Endothelial cell of umbilical vein (primary cell): ENCODE data around the gene STAT5B.
A peak's percentile ranks its signal among the peaks of the same experiment; 100 is the strongest.

Experiments used
- EZH2 ChIP-seq: IDR thresholded peaks from 2 replicates; pipeline ENCODE4 v1.6.1; 2012; ENCODE audit warnings: borderline replicate concordance, low read depth, mild to moderate bottlenecking, moderate library complexity, low read length, inconsistent platforms; ENCODE audit not compliant: severe bottlenecking
- FOS ChIP-seq: IDR thresholded peaks from 2 replicates; pipeline ENCODE4 v1.6.1; 2011; ENCODE audit warnings: mild to moderate bottlenecking, low read length, moderate library complexity, borderline replicate concordance; ENCODE audit not compliant: insufficient read depth
- GATA2 ChIP-seq: IDR thresholded peaks from 2 replicates; pipeline ENCODE4 v1.7.0; 2011; ENCODE audit warnings: low read depth, mild to moderate bottlenecking, moderate library complexity, mixed read lengths, low read length; ENCODE audit not compliant: insufficient read length, insufficient read depth
- MYC ChIP-seq: IDR thresholded peaks from one replicate; pipeline ENCODE4 v1.6.1; 2011; ENCODE audit warnings: mild to moderate bottlenecking, low read depth, low read length
- POLR2A ChIP-seq: IDR thresholded peaks from 2 replicates; pipeline ENCODE4 v1.6.1; 2012; ENCODE audit warnings: low read depth, mild to moderate bottlenecking, control low read depth, low read length
- POLR2AphosphoS5 ChIP-seq: IDR thresholded peaks from 2 replicates; pipeline ENCODE4 v1.6.1; 2012; ENCODE audit warnings: low read depth, mild to moderate bottlenecking, control low read depth, low read length, moderate library complexity; ENCODE audit not compliant: insufficient read depth
- TF ChIP-seq, protein P1 (sequence below), 2 donors: IDR thresholded peaks; 1 replicate in 1 of 2; 2 replicates in 1 of 2; pipeline ENCODE4 v1.5.1; 2011; ENCODE audit warnings: low read length in 2 of 2, mild to moderate bottlenecking in 2 of 2, moderate library complexity in 2 of 2, control low read depth in 1 of 2, inconsistent platforms in 1 of 2, low read depth in 1 of 2; ENCODE audit not compliant: insufficient read depth in 1 of 2; ENCODE audit errors: extremely low read depth in 1 of 2

DNA sequence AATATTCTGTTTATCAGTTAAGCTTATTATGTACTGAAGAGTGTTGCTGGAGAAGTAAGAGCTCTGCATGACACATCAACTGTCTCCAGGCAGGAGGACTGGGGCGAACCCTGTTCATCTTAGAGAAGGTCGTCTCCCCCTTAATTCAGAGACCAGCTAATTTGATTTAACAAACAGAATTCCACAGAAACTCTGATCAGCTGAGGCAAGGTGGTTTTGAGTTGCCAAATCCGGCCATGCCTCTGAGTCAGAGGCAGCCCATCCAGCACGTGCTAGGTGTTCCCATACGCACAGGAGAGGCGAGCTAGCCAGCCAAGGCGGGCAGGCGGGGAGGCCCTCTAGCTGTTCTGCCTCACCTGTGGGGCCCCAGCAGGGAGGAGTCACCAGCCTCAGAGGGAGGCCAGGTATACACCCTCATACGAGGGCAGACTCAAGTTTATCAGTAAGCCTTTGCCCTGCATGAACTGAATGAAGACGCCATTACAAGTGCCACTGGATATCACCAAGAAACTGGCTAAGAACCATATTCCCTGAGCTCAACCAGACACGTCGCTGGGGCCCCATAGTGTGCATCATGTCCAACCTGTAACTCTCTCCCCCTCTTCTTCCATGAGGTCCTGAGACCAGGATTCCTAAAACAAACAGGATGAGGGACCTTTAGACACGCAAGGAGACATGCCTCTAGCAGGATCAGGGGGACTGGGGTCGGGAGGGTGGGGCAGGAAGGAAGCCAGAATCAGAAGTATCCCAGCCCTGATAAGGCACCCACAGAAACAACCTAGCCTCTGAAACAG lies 37.8 kb upstream of the STAT5B start:
- TF ChIP-seq, protein P1, sequence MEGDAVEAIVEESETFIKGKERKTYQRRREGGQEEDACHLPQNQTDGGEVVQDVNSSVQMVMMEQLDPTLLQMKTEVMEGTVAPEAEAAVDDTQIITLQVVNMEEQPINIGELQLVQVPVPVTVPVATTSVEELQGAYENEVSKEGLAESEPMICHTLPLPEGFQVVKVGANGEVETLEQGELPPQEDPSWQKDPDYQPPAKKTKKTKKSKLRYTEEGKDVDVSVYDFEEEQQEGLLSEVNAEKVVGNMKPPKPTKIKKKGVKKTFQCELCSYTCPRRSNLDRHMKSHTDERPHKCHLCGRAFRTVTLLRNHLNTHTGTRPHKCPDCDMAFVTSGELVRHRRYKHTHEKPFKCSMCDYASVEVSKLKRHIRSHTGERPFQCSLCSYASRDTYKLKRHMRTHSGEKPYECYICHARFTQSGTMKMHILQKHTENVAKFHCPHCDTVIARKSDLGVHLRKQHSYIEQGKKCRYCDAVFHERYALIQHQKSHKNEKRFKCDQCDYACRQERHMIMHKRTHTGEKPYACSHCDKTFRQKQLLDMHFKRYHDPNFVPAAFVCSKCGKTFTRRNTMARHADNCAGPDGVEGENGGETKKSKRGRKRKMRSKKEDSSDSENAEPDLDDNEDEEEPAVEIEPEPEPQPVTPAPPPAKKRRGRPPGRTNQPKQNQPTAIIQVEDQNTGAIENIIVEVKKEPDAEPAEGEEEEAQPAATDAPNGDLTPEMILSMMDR (IDR thresholded peaks at IDR 0.05; ENCODE audit: extremely low read depth in 1 of 2, insufficient read depth in 1 of 2, low read depth in 1 of 2, low read length in 2 of 2), result no peak
- TF ChIP-seq EZH2, result no peak
- no peak for TF ChIP-seq POLR2A
- no peak for TF ChIP-seq FOS
- TF ChIP-seq GATA2, result peak; percentile 25
- TF ChIP-seq MYC, result no peak
- TF ChIP-seq POLR2AphosphoS5, result no peak
